ENCODE results near the gene RNF151.

RNF151 gene

DNA sequence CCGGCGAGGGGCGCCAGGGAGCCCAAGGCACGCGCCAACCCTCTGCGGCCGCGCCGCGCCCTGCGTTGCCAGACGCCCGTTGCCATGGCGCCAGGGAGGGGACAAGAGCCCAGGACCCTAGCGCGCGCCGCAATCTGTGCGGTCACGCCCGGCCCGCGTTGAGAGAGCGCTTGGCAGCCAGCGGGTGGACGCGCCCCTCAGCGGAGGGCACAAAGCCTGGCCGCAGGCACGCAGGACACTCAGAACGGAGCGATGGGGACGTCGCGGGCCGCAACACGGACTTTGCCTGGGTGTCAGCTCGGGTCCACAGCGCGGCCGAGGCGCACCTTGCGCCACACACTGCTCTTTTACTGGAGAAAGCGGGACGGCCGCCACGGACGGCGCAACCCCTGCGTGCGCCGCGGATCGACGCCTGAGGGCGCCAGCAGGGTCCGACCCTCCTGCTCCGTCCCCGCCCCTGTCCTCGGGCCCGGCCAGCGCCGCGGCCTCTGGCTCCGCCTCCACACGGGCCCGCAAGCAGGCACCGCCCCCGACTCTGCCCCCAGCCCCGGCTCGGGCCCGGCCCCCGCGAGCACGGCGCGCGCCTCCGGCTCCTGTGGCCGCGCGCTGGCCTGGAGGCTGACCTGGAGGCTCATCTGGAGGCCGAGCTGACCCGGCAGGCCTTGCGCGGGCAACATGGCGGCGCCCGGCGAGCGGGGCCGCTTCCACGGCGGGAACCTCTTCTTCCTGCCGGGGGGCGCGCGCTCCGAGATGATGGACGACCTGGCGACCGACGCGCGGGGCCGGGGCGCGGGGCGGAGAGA, 17.1 kb downstream of the RNF151 start, which contains the start of gene GFER:
TSS of gene GFER (plus strand) at position 650 of the 803 bp plus-strand sequence. CDS start at position 676, 26 bp downstream.
- peak; percentile 92 for DNase-seq (ENCODE audit: low read depth)
- peak within 1 kb of the TSS; percentile 76 for H3K4me3 ChIP-seq (ENCODE audit: low read length)
- TF ChIP-seq, protein P1, sequence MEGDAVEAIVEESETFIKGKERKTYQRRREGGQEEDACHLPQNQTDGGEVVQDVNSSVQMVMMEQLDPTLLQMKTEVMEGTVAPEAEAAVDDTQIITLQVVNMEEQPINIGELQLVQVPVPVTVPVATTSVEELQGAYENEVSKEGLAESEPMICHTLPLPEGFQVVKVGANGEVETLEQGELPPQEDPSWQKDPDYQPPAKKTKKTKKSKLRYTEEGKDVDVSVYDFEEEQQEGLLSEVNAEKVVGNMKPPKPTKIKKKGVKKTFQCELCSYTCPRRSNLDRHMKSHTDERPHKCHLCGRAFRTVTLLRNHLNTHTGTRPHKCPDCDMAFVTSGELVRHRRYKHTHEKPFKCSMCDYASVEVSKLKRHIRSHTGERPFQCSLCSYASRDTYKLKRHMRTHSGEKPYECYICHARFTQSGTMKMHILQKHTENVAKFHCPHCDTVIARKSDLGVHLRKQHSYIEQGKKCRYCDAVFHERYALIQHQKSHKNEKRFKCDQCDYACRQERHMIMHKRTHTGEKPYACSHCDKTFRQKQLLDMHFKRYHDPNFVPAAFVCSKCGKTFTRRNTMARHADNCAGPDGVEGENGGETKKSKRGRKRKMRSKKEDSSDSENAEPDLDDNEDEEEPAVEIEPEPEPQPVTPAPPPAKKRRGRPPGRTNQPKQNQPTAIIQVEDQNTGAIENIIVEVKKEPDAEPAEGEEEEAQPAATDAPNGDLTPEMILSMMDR (conservative IDR thresholded peaks at IDR 0.05; ENCODE audit: low read length), result peak; percentile 34

DNA sequence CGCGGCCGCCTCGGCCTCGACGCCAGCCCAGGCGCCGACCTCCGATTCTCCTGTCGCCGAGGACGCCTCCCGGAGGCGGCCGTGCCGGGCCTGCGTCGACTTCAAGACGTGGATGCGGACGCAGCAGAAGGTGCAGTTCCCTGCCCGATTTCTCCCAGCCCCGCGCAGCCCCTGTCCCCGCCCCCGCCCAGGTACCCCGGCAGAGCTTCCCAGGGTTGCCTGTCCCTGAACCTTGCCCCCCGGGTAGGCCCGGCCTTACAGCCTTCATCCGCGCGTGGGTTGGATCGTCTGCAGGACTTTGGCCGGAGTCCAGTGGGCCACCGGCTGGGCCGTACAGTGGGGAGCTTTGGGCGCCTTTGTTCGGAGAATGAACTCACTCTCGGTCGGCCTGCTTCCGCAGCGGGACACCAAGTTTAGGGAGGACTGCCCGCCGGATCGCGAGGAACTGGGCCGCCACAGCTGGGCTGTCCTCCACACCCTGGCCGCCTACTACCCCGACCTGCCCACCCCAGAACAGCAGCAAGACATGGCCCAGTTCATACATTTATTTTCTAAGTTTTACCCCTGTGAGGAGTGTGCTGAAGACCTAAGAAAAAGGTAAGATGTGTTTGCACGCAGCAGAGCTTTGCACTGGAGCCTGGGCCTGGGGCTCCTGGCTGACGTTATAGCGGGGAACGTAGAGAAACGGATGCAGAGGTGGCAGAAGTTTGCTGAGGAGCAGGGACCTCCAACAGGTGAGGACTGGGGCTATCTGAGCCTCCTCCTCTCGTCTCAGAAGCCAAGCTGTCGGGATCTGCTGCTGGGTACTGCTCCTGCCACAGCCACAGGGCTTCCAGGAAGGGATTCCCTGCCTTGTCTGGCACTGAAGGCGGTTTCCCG, 17.9 kb downstream of the RNF151 start:
- TF ChIP-seq, protein P1 (conservative IDR thresholded peaks at IDR 0.05; ENCODE audit: low read length), result no peak
- DNase-seq (ENCODE audit: low read depth), result no peak
- H3K4me3 ChIP-seq (ENCODE audit: low read length), result peak overlapping the region; percentile 76

DNA sequence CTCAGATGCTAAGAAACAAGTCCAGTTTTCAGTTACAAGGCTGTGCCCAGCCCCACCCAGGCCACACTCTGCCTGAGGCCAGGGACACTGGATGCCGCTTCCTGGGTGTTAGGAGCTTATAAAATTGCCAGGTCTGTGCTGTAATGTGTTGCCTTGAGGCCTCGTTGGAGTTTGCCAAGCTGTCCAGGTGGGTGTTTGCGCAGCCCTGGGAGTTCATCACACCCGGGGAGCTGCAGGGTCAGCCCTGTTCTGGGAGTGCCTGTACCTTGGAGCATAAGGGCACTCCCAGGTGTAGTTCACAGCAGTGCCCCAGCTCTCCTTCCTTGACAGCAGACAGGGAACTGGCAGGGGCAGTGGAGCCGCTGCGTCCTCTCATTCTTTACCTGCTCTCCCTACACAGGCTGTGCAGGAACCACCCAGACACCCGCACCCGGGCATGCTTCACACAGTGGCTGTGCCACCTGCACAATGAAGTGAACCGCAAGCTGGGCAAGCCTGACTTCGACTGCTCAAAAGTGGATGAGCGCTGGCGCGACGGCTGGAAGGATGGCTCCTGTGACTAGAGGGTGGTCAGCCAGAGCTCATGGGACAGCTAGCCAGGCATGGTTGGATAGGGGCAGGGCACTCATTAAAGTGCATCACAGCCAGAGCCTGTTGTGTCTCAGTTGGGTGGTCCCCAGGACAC, 19.0 kb downstream of the RNF151 start:
- TF ChIP-seq, protein P1 (conservative IDR thresholded peaks at IDR 0.05; ENCODE audit: low read length), result no peak
- peak overlapping the region; percentile 76; the same call in 1 of the 2 replicates for H3K4me3 ChIP-seq (ENCODE audit: low read length)
- DNase-seq (ENCODE audit: low read depth), result no peak

DNA sequence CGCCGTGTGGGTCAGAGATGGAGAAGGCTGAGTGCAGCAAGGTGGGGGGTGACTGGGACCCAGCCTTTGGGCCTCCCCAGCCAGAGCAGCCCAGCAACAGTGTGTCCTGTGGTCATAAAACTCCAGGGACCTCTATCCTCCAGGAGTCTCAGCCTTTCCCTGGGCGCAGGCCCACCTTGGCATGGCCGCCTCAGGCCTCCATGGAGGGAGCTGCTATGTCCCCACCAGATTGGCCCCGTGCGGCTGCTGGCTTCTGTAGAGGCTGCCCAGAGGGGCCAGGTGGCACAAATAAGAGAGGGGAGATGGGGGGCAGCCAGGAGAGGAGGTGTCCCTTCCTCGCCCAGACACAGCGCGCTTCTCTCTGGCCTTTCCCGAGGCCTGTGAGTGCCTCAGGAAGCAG, 20.5 kb downstream of the RNF151 start:
- no peak for DNase-seq (ENCODE audit: low read depth)
- H3K4me3 ChIP-seq (ENCODE audit: low read length), result no peak overlapping the region
- TF ChIP-seq, protein P1 (conservative IDR thresholded peaks at IDR 0.05; ENCODE audit: low read length), result no peak

DNA sequence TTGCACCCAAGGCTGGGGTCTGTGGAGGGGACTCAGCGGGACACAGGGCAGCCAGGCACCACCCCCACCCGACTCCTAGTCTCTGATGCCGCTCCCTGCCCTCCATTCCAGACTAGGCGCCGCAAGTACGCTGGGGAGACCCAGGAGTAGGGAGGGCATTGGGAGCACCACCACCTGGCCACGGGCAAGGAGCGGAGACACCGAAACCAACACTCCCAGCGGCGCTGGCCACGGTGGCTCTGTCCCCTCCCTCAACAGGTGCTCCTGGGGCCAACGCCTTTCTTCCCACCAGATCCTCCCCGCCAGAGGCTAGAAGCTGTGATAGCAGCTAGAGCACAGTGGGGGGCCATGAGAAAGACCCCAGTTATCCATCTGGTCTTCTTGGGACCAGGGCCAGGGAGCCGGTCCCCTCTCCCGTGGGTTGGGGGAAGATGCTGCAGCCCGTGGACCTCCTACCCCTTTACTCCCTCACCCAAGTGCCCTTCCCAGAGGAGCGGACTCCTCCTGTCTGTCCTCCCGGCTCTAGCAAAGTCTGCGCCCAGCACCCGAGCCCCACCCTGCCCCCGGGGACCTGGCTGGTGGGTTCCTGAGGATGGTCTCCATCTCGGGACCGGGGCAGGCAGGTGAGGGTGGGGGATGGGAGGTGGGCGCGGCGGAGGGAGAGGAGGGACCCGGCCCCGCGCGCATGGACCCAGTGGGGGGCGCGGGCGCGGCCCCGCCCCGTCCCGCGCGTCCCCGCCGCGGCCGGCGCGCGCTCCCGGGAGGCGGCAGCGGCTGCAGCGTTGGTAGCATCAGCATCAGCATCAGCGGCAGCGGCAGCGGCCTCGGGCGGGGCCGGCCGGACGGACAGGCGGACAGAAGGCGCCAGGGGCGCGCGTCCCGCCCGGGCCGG, 22.8 kb downstream of the RNF151 start, which contains the start of gene SYNGR3:
TSS of gene SYNGR3 (plus strand) at position 762 of the 892 bp plus-strand sequence. CDS start 133 bp downstream, outside the sequence.
- H3K4me3 ChIP-seq (ENCODE audit: low read length), result no peak within 1 kb of the TSS; the same call in 1 of the 2 replicates
- TF ChIP-seq, protein P1 (conservative IDR thresholded peaks at IDR 0.05; ENCODE audit: low read length), result no peak
- no peak for DNase-seq (ENCODE audit: low read depth)

DNA sequence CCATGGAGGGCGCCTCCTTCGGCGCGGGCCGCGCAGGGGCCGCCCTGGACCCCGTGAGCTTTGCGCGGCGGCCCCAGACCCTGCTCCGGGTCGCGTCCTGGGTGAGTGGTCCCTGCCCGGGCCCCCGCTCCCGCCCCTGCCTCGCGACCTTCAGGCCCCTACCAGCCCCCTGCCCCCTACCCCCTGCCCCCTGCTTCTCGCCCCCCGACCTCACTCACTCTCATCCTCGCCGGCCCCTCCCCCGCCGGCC, 23.4 kb downstream of the RNF151 start:
- no peak for DNase-seq (ENCODE audit: low read depth)
- H3K4me3 ChIP-seq (ENCODE audit: low read length), result no peak overlapping the region
- TF ChIP-seq, protein P1 (conservative IDR thresholded peaks at IDR 0.05; ENCODE audit: low read length), result no peak

Data from AG10803 (cell line).